Uterus (tissue), 2 donors: ENCODE measurements around the gene FBP1.

Experiments
- POLR2A ChIP-seq, 2 donors: fragments of 450-650 bp; IDR thresholded peaks; one replicate each; pipeline ENCODE4 v1.6.1; 2016; ENCODE audit warnings: antibody characterized with exemption in 2 of 2, mild to moderate bottlenecking in 1 of 2, moderate library complexity in 1 of 2
- TF ChIP-seq, protein P1 (sequence below), 4 experiments: fragments of 200-600 bp in 2 of 4; fragments of 450-650 bp in 2 of 4; sonication (generic) in 2 of 4; IDR thresholded peaks; one replicate each; pipeline ENCODE4 v1.5.1; 2016 to 2019; ENCODE audit warnings: antibody characterized with exemption in 4 of 4, mild to moderate bottlenecking in 2 of 4, moderate library complexity in 1 of 4

DNA sequence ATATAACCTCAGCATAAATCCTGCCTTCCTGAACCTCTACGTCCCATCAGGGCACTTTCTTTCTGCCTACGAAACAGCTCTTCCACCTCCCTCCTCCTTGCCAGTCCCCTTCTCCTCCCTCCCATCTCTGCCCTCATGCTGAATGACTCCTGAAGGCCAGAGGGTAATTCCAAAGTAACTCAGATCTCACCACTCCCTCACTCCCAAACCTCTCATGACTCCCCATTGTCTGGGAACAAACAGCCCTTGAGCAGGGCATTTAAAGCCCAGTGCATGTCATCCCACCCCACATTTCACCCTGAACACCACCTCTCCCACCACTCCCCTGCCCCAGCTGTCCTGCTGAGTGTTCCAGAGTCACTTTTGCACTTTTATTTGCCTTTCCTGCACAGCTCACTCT, 8.9 kb upstream of the FBP1 start:
- TF ChIP-seq, protein P1, sequence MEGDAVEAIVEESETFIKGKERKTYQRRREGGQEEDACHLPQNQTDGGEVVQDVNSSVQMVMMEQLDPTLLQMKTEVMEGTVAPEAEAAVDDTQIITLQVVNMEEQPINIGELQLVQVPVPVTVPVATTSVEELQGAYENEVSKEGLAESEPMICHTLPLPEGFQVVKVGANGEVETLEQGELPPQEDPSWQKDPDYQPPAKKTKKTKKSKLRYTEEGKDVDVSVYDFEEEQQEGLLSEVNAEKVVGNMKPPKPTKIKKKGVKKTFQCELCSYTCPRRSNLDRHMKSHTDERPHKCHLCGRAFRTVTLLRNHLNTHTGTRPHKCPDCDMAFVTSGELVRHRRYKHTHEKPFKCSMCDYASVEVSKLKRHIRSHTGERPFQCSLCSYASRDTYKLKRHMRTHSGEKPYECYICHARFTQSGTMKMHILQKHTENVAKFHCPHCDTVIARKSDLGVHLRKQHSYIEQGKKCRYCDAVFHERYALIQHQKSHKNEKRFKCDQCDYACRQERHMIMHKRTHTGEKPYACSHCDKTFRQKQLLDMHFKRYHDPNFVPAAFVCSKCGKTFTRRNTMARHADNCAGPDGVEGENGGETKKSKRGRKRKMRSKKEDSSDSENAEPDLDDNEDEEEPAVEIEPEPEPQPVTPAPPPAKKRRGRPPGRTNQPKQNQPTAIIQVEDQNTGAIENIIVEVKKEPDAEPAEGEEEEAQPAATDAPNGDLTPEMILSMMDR (IDR thresholded peaks at IDR 0.05), result no peak
- no peak for TF ChIP-seq POLR2A (IDR thresholded peaks at IDR 0.05)
